Occipital lobe (tissue), 2 donors: Measurements from ENCODE around the gene HRCT1. TPM values are rescaled to one million over a fixed set of nuclear protein-coding genes. Genes with fewer than 3 reads are reported as not detected.

Experiments
- DNase-seq: peaks from one replicate; lab custom pipeline; 2025; lab: John Stamatoyannopoulos, UW
- total RNA-seq: library from RNA; depleted of rRNA; stranded (reverse); fragments of >200 nt; gene quantifications from one replicate; pipeline ENCODE4 v1.2.3, GENCODE V29; 2014

The HRCT1 gene
- total RNA-seq, 1 donor from 2014 or later = not detected

DNA sequence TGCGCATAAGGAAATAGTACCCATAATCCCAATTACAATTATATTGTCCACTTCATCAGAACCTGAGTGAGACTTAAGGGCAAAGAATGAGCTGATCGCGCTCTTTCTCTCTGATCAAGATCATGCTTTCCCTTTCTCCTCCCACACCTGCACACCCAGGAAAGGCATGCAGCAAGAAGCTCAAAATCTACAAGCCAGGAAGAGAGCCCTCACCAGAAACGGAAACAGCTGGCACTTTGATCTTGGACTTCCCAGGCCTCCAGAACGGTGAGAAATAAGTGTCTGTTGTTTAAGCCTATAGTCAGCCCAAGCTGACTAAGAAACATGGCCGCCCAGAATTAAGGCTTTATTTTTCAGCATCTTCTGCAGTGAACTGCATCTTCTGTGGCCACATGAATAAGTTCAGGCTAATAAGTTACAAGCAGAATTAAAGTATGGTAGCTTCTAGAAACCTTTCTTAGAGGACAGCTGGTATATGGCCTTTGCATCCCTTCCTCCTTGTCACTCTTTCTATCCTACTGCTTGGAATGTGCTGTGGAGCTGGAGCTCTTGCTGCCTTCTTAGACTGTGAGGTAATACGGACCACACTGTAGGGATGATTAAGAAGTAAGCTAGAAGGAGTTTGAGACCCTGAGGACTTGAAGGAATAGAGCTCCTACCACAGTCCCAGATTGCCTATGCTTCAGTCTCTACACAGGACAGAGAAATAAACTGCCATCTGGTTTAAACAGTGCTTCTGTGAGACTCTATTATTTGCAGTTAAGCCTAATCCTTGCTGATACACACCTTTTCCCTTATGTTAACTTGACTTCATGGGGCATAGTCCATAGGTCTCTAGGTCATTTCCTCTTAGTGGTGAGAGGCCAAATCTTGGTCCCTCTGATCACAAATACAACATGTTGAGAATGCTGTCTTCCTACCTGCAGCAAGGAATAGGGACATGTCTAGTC lies 34.7 kb downstream of the HRCT1 start:
- DNase-seq = no peak

- DNase-seq = no peak
Observed at GRCh38 chr9:35942286-35942685, 36.3 kb downstream of the HRCT1 start.

DNA sequence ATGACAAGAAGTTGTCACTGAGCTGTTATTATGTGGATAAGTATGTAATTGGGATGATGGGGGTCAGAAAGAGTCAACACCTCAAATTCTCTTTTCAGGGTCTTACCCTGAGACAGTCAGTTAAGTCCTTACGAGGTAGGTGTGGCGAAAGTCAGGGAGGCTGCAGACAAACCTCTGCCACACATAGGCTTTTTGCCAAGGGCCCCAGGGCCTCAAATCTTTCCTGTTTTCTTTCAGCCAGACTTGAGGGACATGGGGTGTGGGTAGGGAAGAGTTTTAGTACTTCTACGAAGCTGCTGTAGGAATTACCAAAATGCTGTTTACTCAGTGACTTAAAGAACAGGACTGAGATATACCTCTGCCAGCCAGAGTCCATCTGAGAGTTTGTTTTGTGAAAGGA lies 38.2 kb downstream of the HRCT1 start:
- DNase-seq = no peak

DNA sequence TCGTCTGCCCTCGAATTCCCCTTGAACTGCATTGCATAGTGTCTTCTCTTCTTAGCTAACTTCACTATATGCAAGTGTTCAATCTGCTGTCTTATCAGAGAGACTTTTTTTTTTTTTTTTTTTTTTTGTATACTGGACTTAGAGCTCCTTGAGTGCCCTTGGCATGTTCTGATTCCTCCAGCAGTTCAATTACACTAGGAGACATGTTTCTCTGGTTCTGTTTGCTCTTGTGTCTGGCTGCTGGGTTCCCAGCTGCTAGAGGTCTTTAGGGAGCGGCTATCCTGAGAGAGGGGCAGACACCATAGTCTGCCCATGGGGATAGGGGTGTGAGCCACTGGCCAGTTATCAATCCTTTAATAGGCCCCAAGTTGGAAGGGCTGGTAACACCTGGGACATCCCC lies 38.8 kb downstream of the HRCT1 start:
- DNase-seq = no peak

DNA sequence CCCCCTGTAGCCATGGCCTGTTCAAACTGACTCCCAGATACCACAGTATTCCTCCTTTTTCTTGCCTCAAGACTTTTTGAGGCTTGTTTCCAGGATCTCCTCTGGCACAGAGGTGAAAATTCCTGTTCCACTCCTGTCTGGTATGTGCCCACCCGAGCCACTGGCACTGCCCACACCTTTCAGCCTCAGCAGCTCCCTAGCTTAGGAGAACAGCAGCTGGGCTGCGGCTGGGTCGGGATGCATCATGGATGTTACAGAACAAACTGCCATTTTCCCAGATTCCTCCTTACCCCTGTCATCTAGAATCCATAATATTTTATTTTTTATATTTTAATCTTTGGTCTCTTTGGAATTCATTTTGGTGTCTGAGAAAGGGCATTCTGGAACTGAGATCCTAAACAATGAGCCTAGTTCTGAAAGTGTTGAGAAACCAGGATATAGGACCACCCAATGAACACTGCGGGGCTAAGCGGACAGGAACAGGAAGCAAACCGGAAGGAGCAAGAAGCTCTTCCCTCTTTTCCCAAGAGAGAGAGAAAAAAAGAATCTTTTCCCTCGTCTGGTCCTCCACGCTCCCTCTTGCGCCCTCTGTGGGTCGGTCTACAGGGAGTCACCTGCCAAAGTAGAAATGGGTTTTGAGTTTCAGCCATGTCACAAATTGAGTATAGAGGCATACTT lies 39.5 kb downstream of the HRCT1 start:
- DNase-seq = peak; percentile 13

GRCh38 chr9:35948451-35948850 lies 42.4 kb downstream of the HRCT1 start:
- DNase-seq = no peak

- DNase-seq = no peak
Observed at GRCh38 chr9:35948901-35949318, 42.9 kb downstream of the HRCT1 start.

DNA sequence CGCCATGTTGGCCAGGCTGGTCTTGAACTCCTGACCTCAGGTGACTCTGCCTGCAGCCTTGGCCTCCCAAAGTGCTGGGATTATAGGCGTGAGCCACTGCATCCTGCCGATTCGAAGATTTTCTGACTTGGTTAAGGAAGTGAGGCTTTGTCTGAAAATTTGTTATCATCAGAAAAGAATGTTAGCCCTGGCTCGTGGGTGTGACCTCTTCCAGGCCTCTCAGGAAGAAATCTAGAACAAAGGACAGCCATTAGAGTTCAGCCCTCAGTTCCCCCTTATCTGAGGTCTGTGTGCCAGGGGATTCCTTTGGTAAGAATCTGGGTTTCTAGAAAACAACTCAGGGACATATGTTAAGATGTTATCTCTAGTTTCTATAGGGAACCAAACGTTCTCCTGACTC lies 45.7 kb downstream of the HRCT1 start:
- DNase-seq = no peak

DNA sequence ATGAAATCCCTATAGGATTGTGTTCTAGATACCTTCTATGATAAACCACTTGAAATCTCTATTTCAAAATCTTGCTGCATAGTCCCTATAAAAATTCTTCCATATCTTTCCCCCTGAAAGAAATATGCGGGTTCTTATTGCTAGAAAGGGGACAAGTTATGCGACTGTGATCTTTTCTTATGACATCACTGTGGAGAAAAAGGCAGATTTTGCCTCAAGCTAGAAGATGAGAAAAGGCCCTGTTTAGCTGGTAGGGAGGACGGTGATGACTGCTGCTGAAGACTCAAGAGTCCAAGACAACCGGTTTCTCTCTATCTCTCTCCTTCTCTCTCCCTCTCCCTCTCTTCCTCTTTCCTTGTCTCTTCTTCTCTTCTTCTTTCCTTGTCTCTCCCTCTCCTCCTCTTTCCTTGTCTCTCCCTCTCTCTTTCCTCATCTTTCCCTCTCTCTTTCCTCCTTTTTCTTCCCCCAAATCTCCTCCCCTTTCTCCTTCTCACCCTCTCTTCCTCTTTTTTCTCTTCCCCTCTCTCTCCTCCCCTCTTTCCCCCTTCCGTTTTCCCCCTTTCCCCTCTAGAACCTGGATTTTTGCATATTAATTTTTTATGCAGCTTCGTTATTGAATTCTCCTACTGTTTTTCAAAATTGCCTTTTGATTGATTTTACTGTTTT lies 46.7 kb downstream of the HRCT1 start:
- DNase-seq = no peak

DNA sequence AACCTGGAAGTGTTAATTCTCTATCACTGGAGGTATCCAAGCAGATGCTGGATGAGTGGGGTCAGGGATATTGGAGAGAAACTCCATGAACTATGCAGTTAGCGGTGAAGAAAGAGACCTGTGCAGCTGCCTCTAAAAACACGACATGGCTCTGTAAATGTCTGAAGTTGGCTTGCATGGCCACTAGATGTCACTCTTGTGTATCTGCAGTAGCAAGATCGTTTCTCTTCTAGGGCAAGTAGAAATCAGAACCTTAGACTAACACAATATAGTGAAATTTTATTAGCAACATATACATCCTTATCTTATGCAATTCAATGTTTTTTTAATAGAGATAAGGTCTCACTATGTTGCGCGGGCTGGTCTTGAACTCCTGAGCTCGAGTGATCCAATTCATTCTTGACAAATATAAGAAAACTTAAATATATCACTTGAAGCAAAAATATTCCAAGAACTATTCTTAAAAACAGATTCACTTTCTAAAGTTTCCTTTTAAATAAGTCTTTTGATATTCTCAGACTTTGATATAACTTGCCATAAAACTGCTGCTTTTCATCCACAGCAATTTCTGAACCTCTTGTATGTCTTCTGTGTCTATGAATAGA lies 49.0 kb downstream of the HRCT1 start:
- peak; percentile 34 for DNase-seq

DNA sequence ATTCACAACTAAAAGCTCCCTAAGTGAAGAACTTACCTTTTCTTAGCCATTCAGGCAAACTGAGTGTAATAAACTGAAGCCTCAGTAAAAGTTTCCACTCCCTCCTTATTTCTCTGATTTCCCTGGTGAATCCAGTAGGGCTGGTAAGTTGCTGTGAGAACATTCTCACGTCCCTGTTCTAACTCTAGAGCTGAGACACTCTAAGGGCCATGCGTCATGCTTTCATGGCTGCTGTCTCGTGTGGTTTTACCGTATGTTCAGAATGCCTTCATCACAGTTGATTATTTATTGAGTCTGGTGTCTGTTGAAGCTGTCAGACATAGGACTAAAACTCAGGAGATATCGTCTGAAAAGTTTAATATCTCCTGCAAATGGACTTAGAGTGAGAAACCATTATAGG lies 50.6 kb downstream of the HRCT1 start:
- no peak for DNase-seq

Other genes starting within 250 kb of the HRCT1 start
- 159,856 TPM for gene RMRP, start 248.2 kb upstream of the HRCT1 start, total RNA-seq
- 10.5 TPM for gene CCDC107, start 247.9 kb upstream of the HRCT1 start, total RNA-seq
- gene ARHGEF39, start 241.0 kb upstream of the HRCT1 start, total RNA-seq = 0.94 TPM
- 0.78 TPM for gene CA9, start 232.3 kb upstream of the HRCT1 start, total RNA-seq
- 18.1 TPM for gene TPM2, start 216.3 kb upstream of the HRCT1 start, total RNA-seq
- 17.8 TPM for gene TLN1, start 174.0 kb upstream of the HRCT1 start, total RNA-seq
- gene CREB3, start 173.5 kb upstream of the HRCT1 start, total RNA-seq = 22.9 TPM
- 45.2 TPM for gene GBA2, start 157.0 kb upstream of the HRCT1 start, total RNA-seq
- gene RGP1, start 156.9 kb upstream of the HRCT1 start, total RNA-seq = 12.3 TPM
- not detected for gene MSMP, start 151.9 kb upstream of the HRCT1 start, total RNA-seq
- 11.2 TPM for gene NPR2, start 114.6 kb upstream of the HRCT1 start, total RNA-seq
- 4.7 TPM for gene SPAG8, start 93.9 kb upstream of the HRCT1 start, total RNA-seq
- 7.0 TPM for gene HINT2, start 91.2 kb upstream of the HRCT1 start, total RNA-seq
- gene FAM221B, start 77.5 kb upstream of the HRCT1 start, total RNA-seq = not detected
- 5.6 TPM for gene TMEM8B, start 77.0 kb upstream of the HRCT1 start, total RNA-seq
- not detected for gene OR13J1, start 35.8 kb upstream of the HRCT1 start, total RNA-seq
- 0.31 TPM for gene SPAAR, start 3.3 kb downstream of the HRCT1 start, total RNA-seq
- not detected for gene OR2S2, start 52.0 kb downstream of the HRCT1 start, total RNA-seq
- gene RECK, start 130.7 kb downstream of the HRCT1 start, total RNA-seq = 7.5 TPM
- 9.2 TPM for gene GLIPR2, start 230.5 kb downstream of the HRCT1 start, total RNA-seq